Testis (tissue), 3 donors: ENCODE data around the gene PAPSS2. TPM values are rescaled to one million over a fixed set of nuclear protein-coding genes. Genes with fewer than 3 reads are reported as not detected.

ENCODE experiments used
- DNase-seq: peaks from one replicate; pipeline ENCODE4 v3.0.0-alpha.2; 2019
- H3K27ac ChIP-seq, 2 donors: fragments of 200-600 bp; sonication (generic); one replicate each; pipeline ENCODE4 v1.5.1; 2019
- H3K27me3 ChIP-seq: fragments of 200-600 bp; sonication (generic); one replicate; pipeline ENCODE4 v1.5.1; 2019
- H3K36me3 ChIP-seq: fragments of 200-600 bp; sonication (generic); one replicate; pipeline ENCODE4 v1.5.1; 2017; ENCODE audit warnings: low read depth; ENCODE audit errors: missing control alignments
- H3K4me1 ChIP-seq: fragments of 200-600 bp; sonication (generic); one replicate; pipeline ENCODE4 v1.5.1; 2019
- H3K4me3 ChIP-seq, 2 donors: fragments of 200-600 bp; sonication (generic); one replicate each; pipeline ENCODE4 v1.5.1; 2017 to 2019
- H3K9me3 ChIP-seq: fragments of 200-600 bp; sonication (generic); one replicate; pipeline ENCODE4 v1.5.1; 2017
- CTCF ChIP-seq, 3 experiments: fragments of 450-650 bp in 2 of 3; fragments of 200-600 bp in 1 of 3; sonication (generic) in 1 of 3; IDR thresholded peaks; one replicate each; pipeline ENCODE4 v1.5.1; 2016 to 2019; ENCODE audit warnings: antibody characterized with exemption in 3 of 3, mild to moderate bottlenecking in 2 of 3, moderate library complexity in 1 of 3
- POLR2A ChIP-seq: fragments of 450-650 bp; IDR thresholded peaks from one replicate; pipeline ENCODE4 v1.6.1; 2017; ENCODE audit warnings: antibody characterized with exemption, mild to moderate bottlenecking, moderate library complexity
- WGBS, 2 donors: methylation state at CpG; one replicate each; pipeline ENCODE4 v1.1.5; 2018; 5-methylcytosine and 5-hydroxymethylcytosine counted together
- intact Hi-C: fragments of 100-400 bp; cut with DNase I; formaldehyde crosslinking; loops from one replicate; pipeline ENCODE4 v1.15.1; 2023; ENCODE audit warnings: low total_unique reads
- polyA plus RNA-seq: library from polyadenylated mRNA; stranded (reverse); fragments of 350-450 nt; fragmentation: Illumina TruSeq; extraction: RNeasy Lipid Tissue Mini Kit (QIAGEN cat#74804); gene quantifications from one replicate; pipeline ENCODE4 v1.2.3, GENCODE V29; 2014; ENCODE audit warnings: low read depth, low replicate concordance; ENCODE audit not compliant: insufficient read depth
- total RNA-seq, 2 donors: library from RNA; depleted of rRNA; stranded (reverse); fragments of >200 nt; gene quantifications; one replicate each; pipeline ENCODE4 v1.2.3, GENCODE V29; 2016

Gene PAPSS2
- total and polyA plus RNA-seq, 3 donors from 2014 or later, result 4.6 to 20.1 (median 6.4) TPM

- Histone ChIP-seq H3K27me3 (no peaks in the 10 kb centered on the region), H3K4me1 (no peaks in the 10 kb centered on the region), H3K9me3 (no peaks in the 10 kb centered on the region), H3K27ac (no peak overlapping the region), H3K36me3 (no peaks in the 10 kb centered on the region), H3K4me3 (no peak overlapping the region)
- intact Hi-C loops, result no loop called here
- no peak for DNase-seq
- 89 to 98% methylated on average over 1 of the region's 1 CpG for WGBS, 2 donors
- TF ChIP-seq POLR2A, result no peak
- no peak for TF ChIP-seq CTCF (IDR thresholded peaks at IDR 0.05)
Measured at GRCh38 chr10:87677595-87677994, 17.9 kb downstream of the PAPSS2 start.

DNA sequence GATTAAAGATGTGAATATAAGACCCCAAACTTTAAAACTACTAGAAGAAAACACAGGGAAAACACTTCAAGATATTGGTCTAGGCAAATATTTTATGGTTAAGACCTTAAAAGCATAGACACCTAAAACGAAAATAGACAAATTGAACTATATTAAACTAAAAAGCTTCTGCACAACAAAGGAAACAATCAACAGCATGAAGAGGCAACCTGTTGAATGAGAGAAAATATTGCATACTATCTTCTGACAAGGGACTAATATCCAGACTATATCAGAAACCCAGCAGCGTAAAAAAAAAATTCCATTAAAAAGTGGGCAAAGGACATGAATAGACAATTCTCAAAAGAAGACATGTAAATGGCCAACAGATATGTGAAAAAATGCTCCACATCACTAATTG, 18.6 kb downstream of the PAPSS2 start:
- 93 to 95% methylated on average over 2 of the region's 2 CpGs for WGBS, 2 donors
- TF ChIP-seq CTCF (IDR thresholded peaks at IDR 0.05) (no peak), POLR2A (no peak)
- Histone ChIP-seq H3K27ac (no peak overlapping the region), H3K4me3 (no peak overlapping the region), H3K27me3 (no peaks in the 10 kb centered on the region), H3K9me3 (no peaks in the 10 kb centered on the region), H3K36me3 (no peaks in the 10 kb centered on the region), H3K4me1 (no peaks in the 10 kb centered on the region)
- no peak for DNase-seq
- intact Hi-C loops, result no loop called here

GRCh38 chr10:87683356-87683755, 23.7 kb downstream of the PAPSS2 start:
- no peak overlapping the region for H3K4me3 ChIP-seq
- intact Hi-C loops, result no loop called here
- H3K27me3 ChIP-seq, result no peaks in the 10 kb centered on the region
- H3K36me3 ChIP-seq, result no peaks in the 10 kb centered on the region
- no peak for DNase-seq
- H3K9me3 ChIP-seq, result no peaks in the 10 kb centered on the region
- H3K27ac ChIP-seq, result no peak overlapping the region
- 88 to 96% methylated on average over 4 of the region's 4 CpGs for WGBS, 2 donors
- no peak for TF ChIP-seq POLR2A
- TF ChIP-seq CTCF (IDR thresholded peaks at IDR 0.05), result no peak
- no peaks in the 10 kb centered on the region for H3K4me1 ChIP-seq

- H3K4me1 ChIP-seq, result no peaks in the 10 kb centered on the region
- H3K4me3 ChIP-seq, result no peak overlapping the region
- H3K36me3 ChIP-seq, result no peaks in the 10 kb centered on the region
- DNase-seq, result no peak
- no peak for TF ChIP-seq POLR2A
- no peak for TF ChIP-seq CTCF (IDR thresholded peaks at IDR 0.05)
- H3K27me3 ChIP-seq, result no peaks in the 10 kb centered on the region
- no peak overlapping the region for H3K27ac ChIP-seq
- no peaks in the 10 kb centered on the region for H3K9me3 ChIP-seq
- 67 to 94% methylated on average over 7 of the region's 7 CpGs for whole genome bisulfite sequencing, 2 donors
- intact Hi-C loops, result no loop called here
Measured at GRCh38 chr10:87684001-87684638, 24.4 kb downstream of the PAPSS2 start.

DNA sequence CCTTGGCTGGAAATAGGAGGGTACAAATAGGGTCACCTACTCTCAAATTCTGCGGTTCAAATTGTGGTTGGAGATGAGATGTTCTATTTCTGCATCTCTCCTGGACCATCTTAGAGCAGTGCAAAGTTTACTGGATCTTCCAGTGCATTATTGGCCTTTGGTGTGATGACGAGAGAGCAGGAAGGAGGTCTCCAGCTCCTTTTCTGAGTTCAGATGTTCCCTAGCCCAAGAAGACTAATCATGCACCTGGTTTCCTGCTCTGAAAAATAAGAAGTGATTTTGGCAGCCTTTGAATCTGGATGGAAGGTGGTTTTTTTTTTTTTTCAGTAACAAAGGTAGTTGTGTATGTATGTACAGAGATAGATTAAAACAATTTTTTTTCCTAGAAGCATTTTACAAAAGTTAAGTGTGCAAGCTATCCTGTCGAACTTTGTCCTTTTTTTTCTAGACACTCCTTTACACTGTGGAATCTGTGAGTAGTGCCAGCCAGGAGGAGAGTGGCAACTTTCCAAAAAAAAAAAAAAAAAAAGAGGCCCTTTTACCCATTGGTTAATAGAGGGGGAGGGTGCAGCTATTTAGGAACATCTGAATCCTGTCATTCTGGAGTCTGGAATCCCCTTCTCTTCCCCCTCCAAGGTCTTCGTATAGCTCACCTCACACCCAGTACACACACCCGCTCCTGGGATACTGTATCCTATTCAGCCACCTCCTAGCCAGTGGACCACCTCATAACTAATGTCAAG, 26.3 kb downstream of the PAPSS2 start:
- DNase-seq, result no peak
- TF ChIP-seq CTCF (IDR thresholded peaks at IDR 0.05) (no peak), POLR2A (no peak)
- H3K27ac ChIP-seq, result no peak overlapping the region

More for the DNA sequence above, 26.3 kb downstream of the PAPSS2 start:
- WGBS, 2 donors, result 71 to 83% methylated on average over 5 of the region's 5 CpGs
- Histone ChIP-seq H3K9me3 (no peaks in the 10 kb centered on the region), H3K27me3 (no peaks in the 10 kb centered on the region), H3K36me3 (no peaks in the 10 kb centered on the region), H3K4me3 (no peak overlapping the region), H3K4me1 (no peaks in the 10 kb centered on the region)
- intact Hi-C loops, result no loop called here
